ENCODE data around the gene JHY. TPM values are rescaled to one million over a fixed set of nuclear protein-coding genes. Genes with fewer than 3 reads are reported as not detected.

Gene JHY
- 1 to 10 TPM in 2 of 3 donors, under 1 TPM in 1; 0.88 to 1.5 (median 1.2) TPM for total RNA-seq
- total RNA-seq (2013), result 5.7 TPM

DNA sequence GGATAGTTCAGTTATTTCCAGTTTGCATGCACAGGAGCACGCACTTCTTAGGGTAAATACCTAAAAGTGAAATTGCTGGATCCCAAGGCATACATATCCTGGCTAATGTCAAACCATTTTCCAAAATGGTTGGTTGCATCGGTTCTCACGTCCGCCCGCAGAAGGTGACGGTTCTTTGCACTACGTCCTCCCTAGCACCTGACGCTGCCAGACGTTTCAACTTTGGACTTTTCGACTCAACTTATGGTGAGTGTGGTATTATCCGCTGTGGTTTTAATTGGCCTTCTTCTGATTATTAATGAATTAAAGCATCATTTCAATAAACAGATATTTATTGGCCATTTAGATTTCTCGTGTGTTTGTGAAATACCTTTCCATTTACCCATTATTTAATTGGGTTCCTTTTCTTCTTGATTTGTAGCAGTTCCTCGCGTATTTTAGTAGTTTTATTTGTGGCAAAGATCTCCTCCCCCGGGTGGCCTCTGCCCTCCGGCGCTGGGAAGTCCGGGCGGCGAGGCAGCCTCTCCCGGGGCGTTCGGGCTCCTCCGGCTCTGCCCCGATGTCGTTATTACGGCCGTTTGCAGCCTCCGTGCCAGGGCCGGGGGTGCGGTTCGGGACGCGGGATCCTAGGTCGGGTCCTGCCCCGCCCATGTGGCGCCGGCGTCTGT is at the start of gene JHY:
Gene JHY (plus strand): TSS at position 571 of the 668 bp plus-strand sequence. CDS start 3,091 bp downstream, outside the sequence.
- H3K4me1 Mint-ChIP-seq, result peaks cover 20 to 22% of the 10 kb centered on the region in 2 donors
- ATAC-seq (no peak), DNase-seq (peak in 1 of 2 donors; percentile 70)
- peak within 1 kb of the TSS; percentile 63 to 82 for H3K27ac Mint-ChIP-seq
- H3K4me3 Mint-ChIP-seq, result peak within 1 kb of the TSS; percentile 90
- intact Hi-C loops (cut with micrococcal nuclease), result no loop called here
- peaks cover 17 to 21% of the 10 kb centered on the region in 2 donors for H3K27me3 Mint-ChIP-seq (ENCODE audit: low read depth in 2 of 2)
- Histone ChIP-seq H3K4me3 (ENCODE audit: low read length) (peak within 1 kb of the TSS; percentile 77), H3K27me3 (ENCODE audit: control insufficient read depth, insufficient read depth, low read length) (no peaks in the 10 kb centered on the region), H3K9me3 (ENCODE audit: control insufficient read depth, insufficient read depth, low read length) (no peaks in the 10 kb centered on the region), H3K36me3 (ENCODE audit: control insufficient read depth, insufficient read depth, low read length) (no peaks in the 10 kb centered on the region), H3K27ac (ENCODE audit: low read length) (peak within 1 kb of the TSS; percentile 80), H3K4me1 (ENCODE audit: control insufficient read depth, insufficient read depth, low read length) (peaks cover 10% of the 10 kb centered on the region)
- H3K36me3 Mint-ChIP-seq, result no peaks in the 10 kb centered on the region
- 26% methylated on average over 37 of the region's 39 CpGs for WGBS (ENCODE audit: insufficient coverage)
- H3K9me3 Mint-ChIP-seq, result no peaks in the 10 kb centered on the region
- TF ChIP-seq, protein P1, sequence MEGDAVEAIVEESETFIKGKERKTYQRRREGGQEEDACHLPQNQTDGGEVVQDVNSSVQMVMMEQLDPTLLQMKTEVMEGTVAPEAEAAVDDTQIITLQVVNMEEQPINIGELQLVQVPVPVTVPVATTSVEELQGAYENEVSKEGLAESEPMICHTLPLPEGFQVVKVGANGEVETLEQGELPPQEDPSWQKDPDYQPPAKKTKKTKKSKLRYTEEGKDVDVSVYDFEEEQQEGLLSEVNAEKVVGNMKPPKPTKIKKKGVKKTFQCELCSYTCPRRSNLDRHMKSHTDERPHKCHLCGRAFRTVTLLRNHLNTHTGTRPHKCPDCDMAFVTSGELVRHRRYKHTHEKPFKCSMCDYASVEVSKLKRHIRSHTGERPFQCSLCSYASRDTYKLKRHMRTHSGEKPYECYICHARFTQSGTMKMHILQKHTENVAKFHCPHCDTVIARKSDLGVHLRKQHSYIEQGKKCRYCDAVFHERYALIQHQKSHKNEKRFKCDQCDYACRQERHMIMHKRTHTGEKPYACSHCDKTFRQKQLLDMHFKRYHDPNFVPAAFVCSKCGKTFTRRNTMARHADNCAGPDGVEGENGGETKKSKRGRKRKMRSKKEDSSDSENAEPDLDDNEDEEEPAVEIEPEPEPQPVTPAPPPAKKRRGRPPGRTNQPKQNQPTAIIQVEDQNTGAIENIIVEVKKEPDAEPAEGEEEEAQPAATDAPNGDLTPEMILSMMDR (IDR thresholded peaks at IDR 0.05), result no peak

DNA sequence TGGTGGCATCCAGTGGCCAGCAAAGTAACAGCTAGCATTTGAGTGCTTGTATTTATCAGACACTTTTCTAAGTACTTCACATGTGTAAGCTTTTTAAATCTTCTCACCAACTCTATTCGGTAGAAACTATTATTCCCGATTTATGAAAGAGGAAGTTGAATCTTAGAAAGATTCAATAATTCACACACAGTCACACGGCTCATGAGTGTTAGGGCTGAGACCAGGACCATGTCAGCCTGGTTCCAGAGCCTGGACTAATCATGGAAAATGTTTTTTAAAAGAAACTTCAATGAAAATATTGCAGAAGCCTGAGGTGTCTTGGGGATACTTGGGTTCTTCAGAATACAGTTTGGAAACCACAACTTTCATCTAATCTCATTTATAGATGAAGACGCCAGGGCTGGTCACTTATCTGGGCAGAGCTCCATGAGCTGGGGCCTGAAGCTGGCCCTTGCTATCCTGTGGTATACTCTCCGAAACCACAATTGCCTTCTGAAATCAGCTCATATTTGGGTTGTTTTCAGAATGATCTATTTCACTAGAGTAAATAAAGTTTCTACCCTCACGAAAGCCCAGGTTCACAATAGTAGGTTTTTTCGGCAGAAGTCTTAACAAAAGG is 48.6 kb upstream of the JHY start:
- Histone ChIP-seq H3K4me3 (ENCODE audit: low read length) (no peak overlapping the region), H3K9me3 (ENCODE audit: control insufficient read depth, insufficient read depth, low read length) (no peaks in the 10 kb centered on the region), H3K4me1 (ENCODE audit: control insufficient read depth, insufficient read depth, low read length) (peaks cover 27% of the 10 kb centered on the region), H3K27ac (ENCODE audit: low read length) (no peak overlapping the region), H3K27me3 (ENCODE audit: control insufficient read depth, insufficient read depth, low read length) (no peaks in the 10 kb centered on the region), H3K36me3 (ENCODE audit: control insufficient read depth, insufficient read depth, low read length) (no peaks in the 10 kb centered on the region)
- intact Hi-C loops (cut with micrococcal nuclease), result no loop called here
- no peaks in the 10 kb centered on the region for H3K27me3 Mint-ChIP-seq (ENCODE audit: low read depth in 2 of 2)
- H3K36me3 Mint-ChIP-seq, result no peaks in the 10 kb centered on the region
- TF ChIP-seq, protein P1 (IDR thresholded peaks at IDR 0.05), result no peak
- WGBS (ENCODE audit: insufficient coverage), result 70% methylated on average over 5 of the region's 7 CpGs
- H3K27ac Mint-ChIP-seq, result peak overlapping the region in 1 of 2 donors; percentile 31
- ATAC-seq (no peak), DNase-seq (no peak)
- peaks cover 0 to 5% of the 10 kb centered on the region in 2 donors for H3K9me3 Mint-ChIP-seq
- H3K4me3 Mint-ChIP-seq, result no peak overlapping the region
- peaks cover 44 to 55% of the 10 kb centered on the region in 2 donors for H3K4me1 Mint-ChIP-seq

DNA sequence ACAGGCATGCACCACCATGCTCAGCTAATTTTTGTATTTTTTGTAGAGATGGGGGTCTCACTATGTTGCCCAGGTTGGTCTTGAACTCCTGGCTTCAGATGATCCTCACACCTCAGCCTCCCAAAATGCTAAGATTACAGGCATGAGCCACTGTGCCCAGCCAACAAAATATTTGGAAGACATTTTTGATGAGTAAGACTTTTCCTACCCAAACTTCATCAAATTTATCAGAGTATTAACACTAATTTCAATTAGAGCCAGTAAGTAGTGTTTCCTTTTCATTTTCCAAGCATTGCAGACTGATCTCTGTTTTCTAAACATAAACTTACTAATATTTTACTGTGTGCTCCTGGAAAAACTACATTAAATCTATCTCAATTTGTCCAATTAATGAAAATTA is 45.6 kb upstream of the JHY start:
- H3K27me3 ChIP-seq (ENCODE audit: control insufficient read depth, insufficient read depth, low read length), result no peaks in the 10 kb centered on the region
- ATAC-seq (no peak), DNase-seq (no peak)
- Mint-ChIP-seq H3K4me1 (peaks cover 38 to 53% of the 10 kb centered on the region in 2 donors), H3K27me3 (ENCODE audit: low read depth in 2 of 2) (no peaks in the 10 kb centered on the region), H3K36me3 (no peaks in the 10 kb centered on the region), H3K27ac (peak overlapping the region in 1 of 2 donors; percentile 47), H3K9me3 (peaks cover 0 to 5% of the 10 kb centered on the region in 2 donors), H3K4me3 (no peak overlapping the region)
- TF ChIP-seq, protein P1 (IDR thresholded peaks at IDR 0.05), result no peak
- no peak overlapping the region for H3K27ac ChIP-seq (ENCODE audit: low read length)
- no peak overlapping the region for H3K4me3 ChIP-seq (ENCODE audit: low read length)
- H3K36me3 ChIP-seq (ENCODE audit: control insufficient read depth, insufficient read depth, low read length), result no peaks in the 10 kb centered on the region
- H3K4me1 ChIP-seq (ENCODE audit: control insufficient read depth, insufficient read depth, low read length), result peaks cover 39% of the 10 kb centered on the region
- intact Hi-C loops (cut with micrococcal nuclease), result no loop called here
- no peaks in the 10 kb centered on the region for H3K9me3 ChIP-seq (ENCODE audit: control insufficient read depth, insufficient read depth, low read length)
